ENCODE data around the gene MAP1LC3A. TPM values are rescaled to one million over a fixed set of nuclear protein-coding genes. Genes with fewer than 3 reads are reported as not detected.
"Not testable (repeated sequence)": the region's sequence is repeated elsewhere in the genome, so short reads cannot be mapped to it uniquely, and the experiment has no call there.

The MAP1LC3A gene
- total RNA-seq, 5 donors from 2014 or later (not counting 1 experiment from before 2014, with no cell fraction given), result 2.3 to 15.5 (median 2.6) TPM

DNA sequence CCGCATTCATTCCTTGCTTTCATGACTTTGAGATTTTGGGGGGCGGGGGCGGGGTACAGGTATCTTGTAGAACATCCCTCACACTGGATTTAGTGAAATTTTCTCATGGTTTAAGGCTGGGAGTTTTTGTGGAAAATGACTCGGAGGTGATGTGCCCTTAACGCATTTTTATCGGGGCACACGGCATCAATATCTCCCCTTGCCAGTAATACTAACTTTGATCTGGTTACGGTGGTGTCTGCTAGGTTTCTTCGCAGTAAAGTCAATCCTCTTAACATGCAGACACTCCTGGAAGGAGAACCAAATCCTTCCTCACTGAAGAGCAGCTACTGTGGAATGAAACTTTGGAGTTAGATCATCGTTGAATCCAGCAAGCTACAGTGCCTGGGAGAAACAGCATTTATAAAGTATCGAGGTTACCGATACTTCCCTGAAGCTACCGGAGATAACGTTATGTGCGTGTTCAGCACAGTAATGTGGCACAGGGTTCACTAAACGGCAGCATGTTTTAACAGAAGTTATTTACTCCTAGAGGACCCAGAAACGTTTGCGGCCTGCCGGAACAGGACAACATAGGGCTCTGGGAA, 43.5 kb upstream of the MAP1LC3A start:
- ChIA-PET POLR2A (no interaction called here), CTCF (interaction anchor here (0.6 to 2.9 kb wide), 11 partner anchors 9 to 392 kb away, joined by 3 to 39 read pairs (median 5); no protein-coding TSS in a partner anchor)
- H3K27me3 Mint-ChIP-seq, result no peaks in the 10 kb centered on the region
- ATAC-seq (replicated peaks in 1 of 4) (peak; percentile 12 to 33 (median 16)), DNase-seq (no peak)
- WGBS (ENCODE audit: insufficient coverage), result 10% methylated on average over 10 of the region's 19 CpGs
- H3K36me3 Mint-ChIP-seq, result no peaks in the 10 kb centered on the region
- no peaks in the 10 kb centered on the region for H3K9me3 Mint-ChIP-seq
- peak overlapping the region; percentile 96 to 97 for H3K27ac Mint-ChIP-seq
- H3K4me1 ChIP-seq (ENCODE audit: control insufficient read depth in 1 of 2, extremely low read depth in 1 of 2, insufficient read depth in 2 of 2, low read length in 2 of 2), result peaks cover 5 to 20% of the 10 kb centered on the region in 2 experiments
- H3K9me3 ChIP-seq, result no peaks in the 10 kb centered on the region
- peak overlapping the region; percentile 95 to 99 (median 98) for H3K4me3 Mint-ChIP-seq
- peak overlapping the region; percentile 90 to 92 for H3K4me3 ChIP-seq (ENCODE audit: control insufficient read depth in 1 of 2, extremely low read depth in 1 of 2, low read length in 1 of 2)
- H3K4me1 Mint-ChIP-seq, result peaks cover 40 to 51% (median 42%) of the 10 kb centered on the region in 3 donors
- H3K27ac ChIP-seq (ENCODE audit: low read length), result peak overlapping the region; percentile 72
- peaks cover 0 to 8% of the 10 kb centered on the region in 2 donors for H3K36me3 ChIP-seq (ENCODE audit: control insufficient read depth in 2 of 2, extremely low read depth in 1 of 2, insufficient read depth in 1 of 2, low read length in 1 of 2)
- no peaks in the 10 kb centered on the region for H3K27me3 ChIP-seq (replicated peaks in 1 of 2; ENCODE audit: control insufficient read depth in 2 of 2, extremely low read depth in 1 of 2, insufficient read depth in 2 of 2, low read length in 1 of 2)

DNA sequence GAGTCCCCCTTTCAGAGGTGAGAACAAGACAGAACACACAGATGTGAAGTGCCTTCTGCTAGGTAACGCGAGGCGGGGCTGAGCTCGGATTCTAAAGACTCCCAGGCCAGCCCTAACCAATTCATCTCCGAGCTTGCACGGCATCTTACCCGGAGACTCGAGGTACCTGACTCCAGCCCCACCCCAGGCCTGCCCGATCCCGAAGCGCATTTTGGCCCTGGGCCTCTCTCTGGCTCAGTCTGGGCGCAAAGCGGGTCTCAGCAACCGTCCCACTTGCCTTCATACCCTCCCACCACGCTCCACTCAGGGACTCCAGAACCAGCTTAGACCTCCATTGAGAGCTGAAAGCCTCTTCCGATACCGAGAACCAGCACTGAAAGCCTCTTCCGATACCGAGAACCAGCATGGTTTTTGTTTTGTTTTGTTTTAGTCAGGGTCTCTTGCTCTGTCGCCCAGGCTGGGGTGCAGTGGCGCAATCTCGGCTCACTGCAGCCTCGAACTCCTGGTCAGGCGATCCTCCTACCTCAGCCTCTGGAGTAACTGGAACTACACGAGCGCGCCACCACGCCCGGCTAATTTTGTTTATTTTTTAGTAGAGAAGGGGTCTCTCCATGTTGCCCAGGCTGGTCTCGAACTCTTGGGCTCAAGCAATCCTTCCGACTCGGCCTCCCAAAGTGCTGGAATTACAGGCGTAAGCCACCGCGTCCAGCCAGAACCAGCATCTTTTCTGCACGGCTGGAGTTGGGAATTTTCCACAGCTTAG, 42.9 kb upstream of the MAP1LC3A start:
- H3K27ac ChIP-seq (ENCODE audit: low read length), result peak overlapping the region; percentile 72
- no peaks in the 10 kb centered on the region for H3K36me3 Mint-ChIP-seq
- H3K27me3 Mint-ChIP-seq, result no peaks in the 10 kb centered on the region
- no peaks in the 10 kb centered on the region for H3K9me3 ChIP-seq
- H3K4me3 ChIP-seq (ENCODE audit: control insufficient read depth in 1 of 2, extremely low read depth in 1 of 2, low read length in 1 of 2), result peak overlapping the region; percentile 90 to 92
- peaks cover 44 to 56% (median 47%) of the 10 kb centered on the region in 3 donors for H3K4me1 Mint-ChIP-seq
- peaks cover 0 to 8% of the 10 kb centered on the region in 2 donors for H3K36me3 ChIP-seq (ENCODE audit: control insufficient read depth in 2 of 2, extremely low read depth in 1 of 2, insufficient read depth in 1 of 2, low read length in 1 of 2)
- ChIA-PET CTCF (interaction anchor here (0.6 to 2.9 kb wide), 15 partner anchors 9 to 392 kb away, joined by 3 to 39 read pairs (median 5); partner anchors contain the start of gene ITCH (in 1 of the 2)), POLR2A (interaction anchor here in 1 of 2 donors (0.5 kb wide), 1 partner anchor 294 kb away, joined by 5 read pairs; no protein-coding TSS in a partner anchor)
- 4% methylated on average over 28 of the region's 36 CpGs for whole genome bisulfite sequencing (ENCODE audit: insufficient coverage)
- H3K9me3 Mint-ChIP-seq, result no peaks in the 10 kb centered on the region
- H3K27ac Mint-ChIP-seq, result peak overlapping the region; percentile 96 to 97
- peak overlapping the region; percentile 95 to 99 (median 98) for H3K4me3 Mint-ChIP-seq
- ATAC-seq (replicated peaks in 1 of 4), result peak; percentile 70 to 76 (median 76)
- peaks cover 5 to 24% of the 10 kb centered on the region in 2 experiments for H3K4me1 ChIP-seq (ENCODE audit: control insufficient read depth in 1 of 2, extremely low read depth in 1 of 2, insufficient read depth in 2 of 2, low read length in 2 of 2)
- peak; percentile 57 to 85 (median 70) for DNase-seq
- H3K27me3 ChIP-seq (replicated peaks in 1 of 2; ENCODE audit: control insufficient read depth in 2 of 2, extremely low read depth in 1 of 2, insufficient read depth in 2 of 2, low read length in 1 of 2), result no peaks in the 10 kb centered on the region

DNA sequence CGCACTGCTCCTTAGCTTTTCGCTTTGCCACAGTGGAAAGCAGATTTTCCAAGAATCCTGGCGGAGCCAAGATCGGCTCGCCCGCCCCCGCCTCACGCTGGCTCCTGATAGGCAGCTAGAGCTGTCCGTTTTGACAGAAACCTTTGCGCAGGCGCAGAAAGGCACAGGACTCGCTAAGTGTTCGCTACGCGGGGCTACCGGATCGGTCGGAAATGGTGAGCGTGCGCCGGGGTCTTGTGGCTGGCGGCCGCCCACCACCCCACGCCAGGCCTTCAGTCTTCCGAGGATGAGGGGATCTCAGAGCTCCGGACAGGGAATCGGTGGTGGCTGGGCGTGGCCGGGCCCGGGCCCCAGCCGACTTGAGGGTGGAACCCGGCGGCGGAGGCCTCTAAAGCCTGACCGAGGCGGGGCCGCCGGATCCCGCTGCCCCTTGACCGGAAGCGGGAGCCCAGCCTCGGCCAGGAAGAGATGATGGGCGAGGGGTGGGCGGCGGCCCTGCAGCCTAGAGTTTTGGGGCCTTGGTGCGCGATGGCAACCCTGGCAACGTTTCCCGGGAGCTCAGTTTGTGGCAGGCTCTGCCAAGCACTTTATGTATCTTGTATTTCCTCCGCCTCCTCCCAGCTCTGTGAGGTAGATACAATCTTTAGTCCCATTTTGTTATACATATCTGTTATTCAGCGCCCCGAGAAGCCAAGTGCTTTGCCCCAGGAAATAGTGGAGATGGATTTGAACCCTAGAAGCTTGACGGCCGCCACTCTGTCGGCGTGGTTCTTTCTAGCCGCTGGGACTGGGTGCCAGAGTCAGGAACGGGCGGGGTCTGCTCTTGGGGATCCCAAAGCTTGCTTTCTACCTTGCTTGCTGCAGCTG, 42.0 kb upstream of the MAP1LC3A start, which contains the start of gene DYNLRB1:
Gene DYNLRB1, plus strand, starts transcription at position 176 of the 867 bp plus-strand sequence. Its CDS starts 37 bp downstream, at position 213.
- Histone ChIP-seq H3K36me3 (ENCODE audit: control insufficient read depth in 2 of 2, extremely low read depth in 1 of 2, insufficient read depth in 1 of 2, low read length in 1 of 2) (peaks cover 0 to 10% of the 10 kb centered on the region in 2 donors), H3K27ac (ENCODE audit: low read length) (peak within 1 kb of the TSS; percentile 72), H3K27me3 (replicated peaks in 1 of 2; ENCODE audit: control insufficient read depth in 2 of 2, extremely low read depth in 1 of 2, insufficient read depth in 2 of 2, low read length in 1 of 2) (no peaks in the 10 kb centered on the region), H3K4me3 (ENCODE audit: control insufficient read depth in 1 of 2, extremely low read depth in 1 of 2, low read length in 1 of 2) (peak within 1 kb of the TSS; percentile 90 to 92), H3K4me1 (ENCODE audit: control insufficient read depth in 1 of 2, extremely low read depth in 1 of 2, insufficient read depth in 2 of 2, low read length in 2 of 2) (peaks cover 5 to 24% of the 10 kb centered on the region in 2 experiments), H3K9me3 (no peaks in the 10 kb centered on the region)
- ATAC-seq (replicated peaks in 1 of 4) (peak; percentile 84 to 86 (median 85)), DNase-seq (peak; percentile 85 to 96 (median 91))
- no peaks in the 10 kb centered on the region for H3K27me3 Mint-ChIP-seq
- peak within 1 kb of the TSS; percentile 96 to 97 for H3K27ac Mint-ChIP-seq
- ChIA-PET POLR2A (interaction anchor here in 1 of 2 donors (0.5 to 1.3 kb wide), 2 partner anchors 42 to 294 kb away, joined by 5 to 7 read pairs; partner anchors contain the start of gene MAP1LC3A), CTCF (interaction anchor here (0.5 to 2.9 kb wide), 15 partner anchors 10 to 1927 kb away, joined by 3 to 39 read pairs (median 4); partner anchors contain the start of genes ITCH (in 1 of the 2) and TP53INP2 (in 1 of the 2))
- H3K4me1 Mint-ChIP-seq, result peaks cover 52 to 64% (median 55%) of the 10 kb centered on the region in 3 donors
- H3K9me3 Mint-ChIP-seq, result no peaks in the 10 kb centered on the region
- no peaks in the 10 kb centered on the region for H3K36me3 Mint-ChIP-seq
- H3K4me3 Mint-ChIP-seq, result peak within 1 kb of the TSS; percentile 95 to 99 (median 98)
- WGBS (ENCODE audit: insufficient coverage), result under 1% methylated on average over 52 of the region's 59 CpGs

DNA sequence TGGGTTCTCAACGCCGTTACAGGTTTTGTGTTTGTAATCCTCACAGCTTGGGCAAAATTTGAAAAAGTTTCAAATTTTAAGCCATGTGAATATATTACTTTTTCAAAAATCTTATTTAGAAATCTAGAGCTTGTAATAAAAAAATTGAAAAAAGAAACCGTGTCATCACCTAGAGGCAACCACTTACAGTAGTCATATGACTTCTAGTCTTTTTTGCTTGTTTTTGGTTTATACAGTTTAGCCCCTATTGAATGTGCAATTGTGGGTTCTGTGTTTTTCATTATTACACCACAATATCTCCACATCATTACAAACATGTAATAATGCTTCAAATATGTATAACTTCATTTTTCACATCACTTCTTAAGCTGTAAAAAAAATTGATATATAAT, 41.4 kb upstream of the MAP1LC3A start:
- Mint-ChIP-seq H3K9me3 (no peaks in the 10 kb centered on the region), H3K27me3 (no peaks in the 10 kb centered on the region), H3K27ac (peak overlapping the region; percentile 96 to 97), H3K4me1 (peaks cover 59 to 68% (median 59%) of the 10 kb centered on the region in 3 donors), H3K4me3 (peak overlapping the region; percentile 95 to 99 (median 98)), H3K36me3 (peaks cover 3% of the 10 kb centered on the region)
- Histone ChIP-seq H3K4me1 (ENCODE audit: control insufficient read depth in 1 of 2, extremely low read depth in 1 of 2, insufficient read depth in 2 of 2, low read length in 2 of 2) (peaks cover 5 to 24% of the 10 kb centered on the region in 2 experiments), H3K36me3 (ENCODE audit: control insufficient read depth in 2 of 2, extremely low read depth in 1 of 2, insufficient read depth in 1 of 2, low read length in 1 of 2) (peaks cover 0 to 15% of the 10 kb centered on the region in 2 donors), H3K27me3 (replicated peaks in 1 of 2; ENCODE audit: control insufficient read depth in 2 of 2, extremely low read depth in 1 of 2, insufficient read depth in 2 of 2, low read length in 1 of 2) (no peaks in the 10 kb centered on the region), H3K9me3 (no peaks in the 10 kb centered on the region), H3K4me3 (ENCODE audit: control insufficient read depth in 1 of 2, extremely low read depth in 1 of 2, low read length in 1 of 2) (peak overlapping the region; percentile 90 to 92), H3K27ac (ENCODE audit: low read length) (peak overlapping the region; percentile 72)
- no CpG with 5 or more reads among the region's 3 CpGs for WGBS (ENCODE audit: insufficient coverage)
- ChIA-PET CTCF (interaction anchor here (0.5 to 2.9 kb wide), 9 partner anchors 10 to 249 kb away, joined by 3 to 39 read pairs (median 4); partner anchors contain the start of genes ITCH (in 1 of the 2) and TP53INP2 (in 1 of the 2)), POLR2A (interaction anchor here in 1 of 2 donors (0.6 to 1.3 kb wide), 2 partner anchors 41 to 410 kb away, joined by 3 to 7 read pairs; partner anchors contain the start of gene MAP1LC3A)
- ATAC-seq (replicated peaks in 1 of 4) (no peak), DNase-seq (no peak)

DNA sequence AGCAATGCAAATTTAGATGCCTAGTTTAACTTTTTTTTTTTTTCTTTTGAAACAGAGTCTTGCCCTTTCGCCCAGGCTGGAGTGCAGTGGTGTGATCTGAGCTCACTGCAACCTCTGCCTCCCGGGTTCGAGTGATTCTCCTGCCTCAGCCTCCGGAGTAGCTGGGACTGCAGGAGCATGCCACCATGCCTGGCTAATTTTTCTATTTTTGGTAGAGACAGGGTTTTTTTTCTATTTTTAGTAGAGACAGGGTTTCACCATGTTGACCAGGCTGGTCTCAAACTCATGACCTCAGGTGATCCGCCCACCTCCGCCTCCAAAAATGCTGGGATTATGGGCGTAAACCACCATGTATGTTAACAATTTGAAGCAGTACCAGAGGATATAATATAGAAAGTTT, 39.7 kb upstream of the MAP1LC3A start:
- WGBS (ENCODE audit: insufficient coverage), result 100% methylated on average over 3 of the region's 7 CpGs
- H3K9me3 Mint-ChIP-seq; ATAC-seq (replicated peaks in 1 of 4); POLR2A ChIA-PET; H3K36me3 Mint-ChIP-seq; H3K27ac Mint-ChIP-seq; DNase-seq; H3K27me3 Mint-ChIP-seq; H3K9me3 ChIP-seq; H3K27ac ChIP-seq (ENCODE audit: low read length); H3K4me3 ChIP-seq (ENCODE audit: control insufficient read depth in 1 of 2, extremely low read depth in 1 of 2, low read length in 1 of 2); H3K27me3 ChIP-seq (replicated peaks in 1 of 2; ENCODE audit: control insufficient read depth in 2 of 2, extremely low read depth in 1 of 2, insufficient read depth in 2 of 2, low read length in 1 of 2): not testable (repeated sequence)
- Histone ChIP-seq H3K4me1 (ENCODE audit: control insufficient read depth in 1 of 2, extremely low read depth in 1 of 2, insufficient read depth in 2 of 2, low read length in 2 of 2) (peaks cover 5 to 35% of the 10 kb centered on the region in 2 experiments), H3K36me3 (ENCODE audit: control insufficient read depth in 2 of 2, extremely low read depth in 1 of 2, insufficient read depth in 1 of 2, low read length in 1 of 2) (peaks cover 0 to 19% of the 10 kb centered on the region in 2 donors)
- CTCF ChIA-PET, result interaction anchor here in 1 of 2 donors (0.7 to 1.1 kb wide), 2 partner anchors 156 to 206 kb away, joined by 3 to 4 read pairs; partner anchors contain the start of gene ITCH
- peaks cover 63 to 68% (median 64%) of the 10 kb centered on the region in 3 donors for H3K4me1 Mint-ChIP-seq
- H3K4me3 Mint-ChIP-seq, result peak overlapping the region; percentile 64 to 73 (median 71)

All from T-cell (primary cell).